H1 (cell line): ENCODE data around the gene PLA2R1. TPM values are rescaled to one million over a fixed set of nuclear protein-coding genes. Genes with fewer than 3 reads are reported as not detected.

ENCODE experiments used
- CTCF ChIA-PET: fragments of 300-600 bp; sonication (Branson Sonifier 250); formaldehyde crosslinking; loops from one replicate; lab custom pipeline; 2021; ENCODE audit not compliant: partially characterized antibody; lab: Charles Lee
- POLR2A ChIA-PET: fragments of 300-600 bp; sonication (Branson Sonifier 250); formaldehyde crosslinking; loops from one replicate; lab custom pipeline; 2021; ENCODE audit warnings: inconsistent platforms; ENCODE audit not compliant: partially characterized antibody; lab: Charles Lee
- DNase-seq, 2 experiments: peaks; one replicate each; pipeline versions ENCODE4 v3.0.0 to v3.0.0-alpha.2; 2010 to 2022; ENCODE audit warnings: low spot score in 2 of 2, low read depth in 1 of 2, mixed read lengths in 1 of 2
- FAIRE-seq: peaks from 2 replicates; lab custom pipeline; 2011; peaks lifted over from hg19 to GRCh38; lab: Jason Lieb, UNC
- H2AFZ ChIP-seq: 2 replicates; pipeline ENCODE4 v1.8.1; 2012; ENCODE audit warnings: low read length, inconsistent platforms
- H2AK5ac ChIP-seq: 2 replicates; pipeline ENCODE4 v1.6.1; 2013; ENCODE audit warnings: low read depth, low read length
- H2BK120ac ChIP-seq: replicated peaks from 2 replicates; pipeline ENCODE3; 2013; ENCODE audit warnings: low read depth, low read length, inconsistent platforms
- H2BK12ac ChIP-seq: 2 replicates; pipeline ENCODE4 v1.6.1; 2013; ENCODE audit warnings: low read depth, low read length
- H2BK15ac ChIP-seq: 2 replicates; pipeline ENCODE4 v1.6.1; 2013; ENCODE audit warnings: low read length
- H2BK20ac ChIP-seq: 2 replicates; pipeline ENCODE4 v1.6.1; 2013; ENCODE audit warnings: low read length
- H2BK5ac ChIP-seq: 2 replicates; pipeline ENCODE4 v1.6.1; 2013; ENCODE audit warnings: low read depth, low read length
- H3K14ac ChIP-seq: 2 replicates; pipeline ENCODE4 v1.6.1; 2013; ENCODE audit warnings: inconsistent platforms; ENCODE audit not compliant: insufficient read length
- H3K18ac ChIP-seq: 2 replicates; pipeline ENCODE4 v1.6.1; 2013; ENCODE audit warnings: low read length; ENCODE audit errors: extremely low read depth
- H3K23ac ChIP-seq: 2 replicates; pipeline ENCODE4 v1.6.1; 2013; ENCODE audit warnings: inconsistent platforms; ENCODE audit not compliant: insufficient read length
- H3K23me2 ChIP-seq: 2 replicates; pipeline ENCODE4 v1.6.1; 2013; ENCODE audit warnings: low read depth, low read length
- H3K27ac ChIP-seq: 2 replicates; pipeline ENCODE4 v1.6.1; 2011; ENCODE audit warnings: low read depth, low read length, inconsistent platforms
- H3K27me3 ChIP-seq, 4 experiments: replicated peaks in 1 of 4; 1 replicate in 1 of 4; 2 replicates in 3 of 4; pipeline versions ENCODE4 v1.6.1 to v1.8.1; 2011 to 2013; ENCODE audit warnings: low read length in 3 of 4, mild to moderate bottlenecking in 3 of 4, inconsistent platforms in 2 of 4, mixed read lengths in 2 of 4, moderate library complexity in 1 of 4; ENCODE audit not compliant: control insufficient read depth in 3 of 4, insufficient read depth in 3 of 4; ENCODE audit errors: extremely low read depth in 1 of 4
- H3K36me3 ChIP-seq, 4 experiments: 2 replicates each; pipeline versions ENCODE4 v1.6.1 to v1.8.1; 2011 to 2013; ENCODE audit warnings: mild to moderate bottlenecking in 4 of 4, low read length in 3 of 4, moderate library complexity in 2 of 4, control low read depth in 1 of 4, inconsistent platforms in 1 of 4; ENCODE audit not compliant: insufficient read depth in 4 of 4, control insufficient read depth in 2 of 4
- H3K4ac ChIP-seq: replicated peaks from 2 replicates; pipeline ENCODE3; 2013; ENCODE audit warnings: low read length, low read depth, mixed read lengths, inconsistent platforms; ENCODE audit not compliant: insufficient read length
- H3K4me1 ChIP-seq, 4 experiments: replicated peaks in 1 of 4; 1 replicate in 1 of 4; 2 replicates in 3 of 4; pipeline versions ENCODE4 v1.6.1 to v1.8.1; 2011 to 2013; ENCODE audit warnings: low read length in 3 of 4, inconsistent platforms in 2 of 4, mixed read lengths in 1 of 4; ENCODE audit not compliant: insufficient read depth in 4 of 4, control insufficient read depth in 3 of 4
- H3K4me2 ChIP-seq, 2 experiments: 2 replicates each; pipeline versions ENCODE4 v1.6.1 to v1.8.1; 2011 to 2013; ENCODE audit warnings: low read depth in 2 of 2, low read length in 2 of 2, control low read depth in 1 of 2, inconsistent platforms in 1 of 2, mild to moderate bottlenecking in 1 of 2; ENCODE audit not compliant: insufficient read depth in 1 of 2
- H3K4me3 ChIP-seq, 4 experiments: fragments of 200-600, 300-600 bp in 1 of 4; sonication (generic), shearing (Covaris generic), sonication (Bioruptor Twin) in 1 of 4; 2 replicates each; pipeline versions ENCODE4 v1.5.1 to v1.8.1; 2011 to 2016; ENCODE audit warnings: low read length in 4 of 4, low read depth in 3 of 4, control low read depth in 2 of 4, inconsistent platforms in 2 of 4, mild to moderate bottlenecking in 2 of 4, mixed read lengths in 1 of 4, moderate library complexity in 1 of 4; ENCODE audit not compliant: insufficient read depth in 2 of 4; ENCODE audit errors: extremely low read depth in 1 of 4
- H3K56ac ChIP-seq: replicated peaks from 2 replicates; pipeline ENCODE3; 2013; ENCODE audit warnings: low read depth, mild to moderate bottlenecking, mixed read lengths, low read length, inconsistent platforms; ENCODE audit not compliant: insufficient read length
- H3K79me1 ChIP-seq: 2 replicates; pipeline ENCODE4 v1.6.1; 2013; ENCODE audit warnings: low read depth, low read length, control low read depth
- H3K79me2 ChIP-seq, 2 experiments: 2 replicates each; pipeline versions ENCODE4 v1.6.1 to v1.8.1; 2012 to 2013; ENCODE audit warnings: low read length in 2 of 2, mild to moderate bottlenecking in 2 of 2, inconsistent platforms in 1 of 2; ENCODE audit not compliant: insufficient read depth in 2 of 2, control insufficient read depth in 1 of 2
- H3K9ac ChIP-seq, 4 experiments: replicated peaks in 1 of 4; 1 replicate in 1 of 4; 2 replicates in 3 of 4; pipeline versions ENCODE4 v1.6.1 to v1.8.1; 2011 to 2013; ENCODE audit warnings: low read depth in 3 of 4, low read length in 3 of 4, control low read depth in 2 of 4, mild to moderate bottlenecking in 2 of 4, moderate library complexity in 2 of 4, inconsistent platforms in 1 of 4; ENCODE audit errors: extremely low read depth in 1 of 4
- H3K9me3 ChIP-seq, 2 experiments: 2 replicates each; pipeline versions ENCODE4 v1.6.1 to v1.8.1; 2012 to 2013; ENCODE audit warnings: mild to moderate bottlenecking in 2 of 2, moderate library complexity in 2 of 2, control low read depth in 1 of 2, inconsistent platforms in 1 of 2, low read depth in 1 of 2, low read length in 1 of 2, mixed read lengths in 1 of 2; ENCODE audit not compliant: insufficient read depth in 2 of 2
- H4K20me1 ChIP-seq, 2 experiments: replicated peaks in 1 of 2; 2 replicates each; pipeline versions ENCODE3 to v1.8.1; 2011 to 2013; ENCODE audit warnings: inconsistent platforms in 2 of 2, low read length in 2 of 2, mild to moderate bottlenecking in 1 of 2; ENCODE audit not compliant: insufficient read depth in 2 of 2, control insufficient read depth in 1 of 2
- H4K5ac ChIP-seq: 2 replicates; pipeline ENCODE4 v1.6.1; 2013; ENCODE audit warnings: low read length, low read depth, mixed read lengths, inconsistent platforms; ENCODE audit not compliant: insufficient read length
- H4K8ac ChIP-seq: 2 replicates; pipeline ENCODE4 v1.8.0; 2013; ENCODE audit warnings: mild to moderate bottlenecking, moderate library complexity, low read length, inconsistent platforms; ENCODE audit not compliant: insufficient read depth; ENCODE audit errors: extremely low read depth
- H4K91ac ChIP-seq: replicated peaks from 2 replicates; pipeline ENCODE3; 2013; ENCODE audit warnings: low read length, mixed read lengths, inconsistent platforms; ENCODE audit not compliant: insufficient read length
- BCL11A ChIP-seq, 2 experiments: IDR thresholded peaks; one replicate each; pipeline ENCODE4 v1.6.1; 2011; ENCODE audit warnings: low read depth in 2 of 2, low read length in 2 of 2, mild to moderate bottlenecking in 2 of 2
- CTCF ChIP-seq, 3 experiments: IDR thresholded peaks; 1 replicate in 2 of 3; 2 replicates in 1 of 3; pipeline versions ENCODE4 v1.5.1 to v1.6.1; 2011; ENCODE audit warnings: low read length in 3 of 3, mild to moderate bottlenecking in 3 of 3, inconsistent platforms in 2 of 3, low read depth in 1 of 3, moderate library complexity in 1 of 3; ENCODE audit not compliant: insufficient read depth in 1 of 3; ENCODE audit errors: control extremely low read depth in 1 of 3
- E2F6 ChIP-seq: IDR thresholded peaks from 2 replicates; pipeline ENCODE4 v1.6.1; 2012; ENCODE audit warnings: inconsistent platforms
- KDM5A ChIP-seq: fragments of 200-600 bp; IDR thresholded peaks from 2 replicates; pipeline ENCODE4 v1.7.1; 2012; ENCODE audit warnings: mild to moderate bottlenecking, low read length, inconsistent platforms, mixed read lengths
- MAX ChIP-seq: IDR thresholded peaks from 2 replicates; pipeline ENCODE4 v1.6.1; 2012; ENCODE audit warnings: inconsistent platforms
- RFX5 ChIP-seq: IDR thresholded peaks from 2 replicates; pipeline ENCODE4 v1.6.1; 2011; ENCODE audit warnings: low read depth, low read length, improper control_type of control experiment, borderline replicate concordance
- RNF2 ChIP-seq: fragments of 200-900, 300-1000 bp; sonication (generic); IDR thresholded peaks from 2 replicates; pipeline ENCODE4 v1.7.1; 2016; ENCODE audit warnings: borderline replicate concordance, low read depth, mild to moderate bottlenecking, antibody characterized with exemption, low read length; ENCODE audit not compliant: poor library complexity, severe bottlenecking; ENCODE audit errors: missing control alignments
- WGBS, 2 experiments: shearing (Covaris generic) in 1 of 2; methylation state at CpG; one replicate each; pipeline versions ENCODE4 v1.1.6 to v1.1.7; 2013 to 2015; ENCODE audit warnings: low lambda C conversion rate in 2 of 2, mixed read lengths in 2 of 2, inconsistent platforms in 1 of 2, low coverage in 1 of 2, missing lambda C conversion rate in 1 of 2; ENCODE audit not compliant: insufficient replicate concordance in 2 of 2, insufficient coverage in 1 of 2, insufficient read length in 1 of 2; ENCODE audit errors: extremely low coverage in 1 of 2, missing lambda C conversion rate in 1 of 2; 5-methylcytosine and 5-hydroxymethylcytosine counted together
- polyA plus RNA-seq, 7 experiments: library from polyadenylated mRNA; depleted of rRNA in 3 of 7; stranded (reverse) in 5 of 7; unstranded in 2 of 7; fragments of >200 nt in 5 of 7; fragments of 200-250 nt in 2 of 7; gene quantifications; 1 replicate in 5 of 7; 2 replicates in 1 of 7; 4 replicates in 1 of 7; pipeline versions ENCODE4 v1.2.1 to v1.2.3, GENCODE V29; 2011 to 2013; ENCODE audit warnings: missing spikeins in 2 of 7, mixed read lengths in 2 of 7
- total RNA-seq: library from RNA; stranded (reverse); fragmentation: NEBNext Ultra II Directional; extraction: Animal tissue kit (Norgen Biotek cat#: 25700); gene quantifications from 2 replicates; pipeline ENCODE4 v1.2.1, GENCODE V29; 2021

Gene PLA2R1
- total and polyA plus RNA-seq, 2 of the 8 experiments (the other 6 are each of a cell fraction or from before 2014, with no cell fraction given), result 0.65 to 1.5 TPM

- Histone ChIP-seq H3K4ac (no peak overlapping the region), H3K27ac (no peak overlapping the region), H2BK5ac (no peak overlapping the region), H2BK120ac (no peak overlapping the region), H4K91ac (no peak overlapping the region), H4K8ac (no peak overlapping the region), H3K79me2 (no peaks in the 10 kb centered on the region), H3K9ac (no peak overlapping the region), H3K23me2 (no peaks in the 10 kb centered on the region), H3K27me3 (no peaks in the 10 kb centered on the region), H4K20me1 (no peaks in the 10 kb centered on the region), H3K23ac (no peak overlapping the region), H3K18ac (no peak overlapping the region), H2AK5ac (no peak overlapping the region), H3K4me2 (no peak overlapping the region), H3K56ac (no peak overlapping the region), H2BK12ac (no peak overlapping the region), H2BK15ac (no peak overlapping the region), H2AFZ (no peak overlapping the region), H3K79me1 (no peaks in the 10 kb centered on the region), H3K14ac (no peak overlapping the region), H3K4me3 (no peak overlapping the region), H3K36me3 (no peaks in the 10 kb centered on the region), H2BK20ac (no peak overlapping the region), H3K4me1 (peaks cover 0 to 2% (median 0%) of the 10 kb centered on the region in 4 experiments; a peak in 1 of 7 replicates), H4K5ac (no peak overlapping the region), H3K9me3 (no peaks in the 10 kb centered on the region)
- ChIA-PET CTCF (interaction anchor here (0.8 to 5.1 kb wide), 21 partner anchors 8 to 885 kb away, joined by 3 to 43 read pairs (median 5); no protein-coding TSS in a partner anchor), POLR2A (no interaction called here)
- TF ChIP-seq KDM5A (no peak), CTCF (IDR thresholded peaks at IDR 0.05; ENCODE audit: control extremely low read depth in 1 of 3, insufficient read depth in 1 of 3, low read depth in 1 of 3, low read length in 3 of 3) (no peak), RFX5 (no peak), RNF2 (no peak), E2F6 (no peak), MAX (no peak), BCL11A (IDR thresholded peaks at IDR 0.05; ENCODE audit: low read depth in 2 of 2, low read length in 2 of 2) (no peak)
- DNase-seq (no peak), FAIRE-seq (no peak)
- WGBS, 2 experiments, result 71% methylated on average over 2 of the region's 2 CpGs; no CpG with 5 or more reads in 1 of the 2 experiments
Observed at GRCh38 chr2:160108646-160109045, 46.2 kb upstream of the PLA2R1 start.
